ENCODE data around the gene PEX5L. TPM values are rescaled to one million over a fixed set of nuclear protein-coding genes. Genes with fewer than 3 reads are reported as not detected.
A peak's percentile ranks its signal among the peaks of the same experiment; 100 is the strongest.

The PEX5L gene
- total RNA-seq, 1 donor, result under 0.01 TPM

DNA sequence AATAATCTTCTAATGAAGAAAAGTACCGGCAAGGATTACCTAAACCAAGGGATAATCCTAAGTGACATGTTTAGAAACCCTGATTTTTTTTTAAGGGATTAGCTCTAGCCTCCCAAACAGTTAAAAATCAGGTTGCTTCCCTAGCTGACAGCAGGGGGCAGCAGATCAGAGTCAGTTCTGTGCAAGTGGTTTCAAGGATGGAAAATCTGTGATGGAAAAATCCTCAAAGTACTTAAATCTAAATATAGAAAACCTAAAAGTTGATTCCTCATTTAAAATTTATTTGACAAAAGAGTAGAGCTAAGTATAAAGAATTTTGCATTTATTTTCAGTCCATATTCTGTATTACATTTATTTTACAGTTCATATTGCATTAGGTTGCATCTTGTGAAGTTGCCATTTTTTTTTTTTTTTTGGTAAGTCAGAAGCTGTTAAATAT, 107.6 kb downstream of the PEX5L start:
- no peak overlapping the region for H3K4me3 ChIP-seq (ENCODE audit: low read depth, low read length)
- peak; percentile 87 for TF ChIP-seq CTCF (IDR thresholded peaks at IDR 0.05; ENCODE audit: insufficient read depth, low read depth, low read length)
- peak; percentile 67 for DNase-seq (ENCODE audit: low read depth)

DNA sequence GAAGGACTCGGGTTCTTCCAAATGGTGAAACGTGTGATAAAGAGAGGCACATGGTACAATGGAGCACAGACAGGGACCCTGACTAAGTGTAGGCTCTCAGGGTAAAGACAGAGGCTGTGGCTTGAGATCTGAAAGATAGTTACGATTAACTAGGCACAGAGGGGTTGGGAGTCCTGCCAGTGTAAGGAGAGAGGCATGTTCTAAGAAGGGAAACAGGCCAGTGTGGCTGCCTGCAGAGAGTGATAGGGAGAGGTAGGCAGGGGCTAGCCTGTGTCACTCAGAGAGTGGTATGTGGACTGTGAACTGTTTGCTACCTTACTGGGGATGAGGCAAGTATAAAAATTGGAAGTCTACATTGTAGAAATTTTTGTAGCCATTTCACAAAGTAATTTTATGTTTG, 109.5 kb downstream of the PEX5L start:
- no peak for TF ChIP-seq CTCF (IDR thresholded peaks at IDR 0.05; ENCODE audit: insufficient read depth, low read depth, low read length)
- no peak for DNase-seq (ENCODE audit: low read depth)
- H3K4me3 ChIP-seq (ENCODE audit: low read depth, low read length), result no peak overlapping the region

DNA sequence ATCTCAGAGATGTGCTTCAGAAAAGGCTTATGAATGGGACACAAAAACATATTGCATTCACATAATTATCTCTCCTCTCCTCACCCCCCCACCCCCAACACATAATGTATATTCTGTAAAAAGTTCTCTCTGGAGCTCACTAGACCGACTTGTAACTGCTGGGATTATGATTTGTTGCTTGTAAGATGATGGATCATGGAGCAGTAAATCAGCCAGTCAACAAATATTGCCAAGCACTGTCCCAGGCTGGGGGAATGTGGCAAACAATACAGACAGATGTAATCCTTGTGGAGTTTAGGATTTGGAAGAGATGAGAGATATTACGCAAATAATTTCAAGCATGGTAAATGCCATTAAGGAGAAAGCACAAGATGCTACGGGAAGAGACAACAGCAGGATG, 114.8 kb downstream of the PEX5L start:
- no peak for DNase-seq (ENCODE audit: low read depth)
- no peak for TF ChIP-seq CTCF (IDR thresholded peaks at IDR 0.05; ENCODE audit: insufficient read depth, low read depth, low read length)
- no peak overlapping the region for H3K4me3 ChIP-seq (ENCODE audit: low read depth, low read length)

- DNase-seq (ENCODE audit: low read depth), result no peak
- H3K4me3 ChIP-seq (ENCODE audit: low read depth, low read length), result no peak overlapping the region
- no peak for TF ChIP-seq CTCF (IDR thresholded peaks at IDR 0.05; ENCODE audit: insufficient read depth, low read depth, low read length)
Measured at GRCh38 chr3:179921500-179921899, 115.2 kb downstream of the PEX5L start.

DNA sequence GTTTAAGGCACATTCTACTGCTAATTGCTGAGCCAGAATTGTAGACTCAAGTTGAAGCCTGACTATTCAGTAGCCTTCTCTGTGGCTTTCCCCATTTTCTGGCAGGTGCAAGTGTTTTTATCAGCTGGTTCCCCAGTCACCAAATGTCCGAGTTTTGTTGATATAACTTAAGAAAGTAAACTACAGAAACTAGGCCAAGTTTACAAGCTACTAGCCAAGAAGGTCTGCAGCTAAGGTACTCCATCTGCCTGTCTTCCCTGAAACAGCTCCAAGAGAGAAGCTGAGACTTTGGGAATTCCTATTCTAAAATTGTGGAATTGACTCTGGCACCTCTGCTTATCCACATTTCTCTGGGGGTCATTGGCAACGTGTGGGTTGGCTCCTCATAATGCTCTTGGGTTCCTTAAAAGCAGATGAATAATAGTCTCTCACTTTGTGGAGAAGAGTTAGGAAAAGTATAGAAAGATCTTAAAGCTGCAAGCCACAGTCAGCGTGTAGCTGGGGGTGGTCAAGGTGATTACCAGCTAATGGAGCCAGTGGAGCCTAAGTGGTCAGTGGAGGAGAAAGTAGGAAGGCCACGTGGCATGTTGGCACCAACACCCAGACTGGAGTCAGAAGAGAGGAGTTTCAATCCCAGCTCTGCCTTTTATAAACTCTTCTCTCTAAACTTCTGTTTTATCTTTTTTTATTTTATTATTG, 128.8 kb downstream of the PEX5L start:
- TF ChIP-seq CTCF (IDR thresholded peaks at IDR 0.05; ENCODE audit: insufficient read depth, low read depth, low read length), result no peak
- no peak for DNase-seq (ENCODE audit: low read depth)
- H3K4me3 ChIP-seq (ENCODE audit: low read depth, low read length), result no peak overlapping the region

GRCh38 chr3:179902061-179902460, 134.7 kb downstream of the PEX5L start:
- H3K4me3 ChIP-seq (ENCODE audit: low read depth, low read length), result no peak overlapping the region
- no peak for DNase-seq (ENCODE audit: low read depth)
- TF ChIP-seq CTCF (IDR thresholded peaks at IDR 0.05; ENCODE audit: insufficient read depth, low read depth, low read length), result no peak

- no peak for TF ChIP-seq CTCF (IDR thresholded peaks at IDR 0.05; ENCODE audit: insufficient read depth, low read depth, low read length)
- peak; percentile 41 for DNase-seq (ENCODE audit: low read depth)
- H3K4me3 ChIP-seq (ENCODE audit: low read depth, low read length), result no peak overlapping the region
Measured at GRCh38 chr3:179898024-179898423, 138.7 kb downstream of the PEX5L start.
